HG03139 (cell line): ENCODE measurements around the gene TROAP.
"Not testable (repeated sequence)": the region's sequence is repeated elsewhere in the genome, so short reads cannot be mapped to it uniquely, and the experiment has no call there.

Experiments used
- ATAC-seq: cut with Tn5 transposase; IDR thresholded peaks from one replicate; pipeline ENCODE4 v1.9.1; 2021; ENCODE audit not compliant: unreplicated experiment

TROAP gene

GRCh38 chr12:49294086-49294803 is 28.8 kb upstream of the TROAP start:
- ATAC-seq = no peak

DNA sequence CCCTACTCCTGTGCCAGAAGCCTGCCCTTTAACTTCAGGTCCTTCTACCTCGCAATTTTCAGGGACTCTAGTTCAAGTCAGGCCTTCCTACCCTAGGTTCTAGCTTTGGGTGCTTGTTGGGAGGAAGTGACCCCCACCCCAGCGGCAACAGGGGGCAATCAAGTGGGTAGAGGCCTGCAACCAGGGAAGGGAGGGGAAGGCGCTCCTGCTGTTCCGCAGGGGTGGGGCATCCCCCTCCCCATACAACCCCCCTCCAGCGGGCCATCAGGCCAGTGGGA is 28.3 kb upstream of the TROAP start:
- no peak for ATAC-seq

GRCh38 chr12:49295082-49295936 is 27.7 kb upstream of the TROAP start, which contains the start of gene PRPH:
TSS of gene PRPH (plus strand) at chr12:49295147. CDS start at chr12:49295201, 54 bp downstream.
- ATAC-seq = no peak

DNA sequence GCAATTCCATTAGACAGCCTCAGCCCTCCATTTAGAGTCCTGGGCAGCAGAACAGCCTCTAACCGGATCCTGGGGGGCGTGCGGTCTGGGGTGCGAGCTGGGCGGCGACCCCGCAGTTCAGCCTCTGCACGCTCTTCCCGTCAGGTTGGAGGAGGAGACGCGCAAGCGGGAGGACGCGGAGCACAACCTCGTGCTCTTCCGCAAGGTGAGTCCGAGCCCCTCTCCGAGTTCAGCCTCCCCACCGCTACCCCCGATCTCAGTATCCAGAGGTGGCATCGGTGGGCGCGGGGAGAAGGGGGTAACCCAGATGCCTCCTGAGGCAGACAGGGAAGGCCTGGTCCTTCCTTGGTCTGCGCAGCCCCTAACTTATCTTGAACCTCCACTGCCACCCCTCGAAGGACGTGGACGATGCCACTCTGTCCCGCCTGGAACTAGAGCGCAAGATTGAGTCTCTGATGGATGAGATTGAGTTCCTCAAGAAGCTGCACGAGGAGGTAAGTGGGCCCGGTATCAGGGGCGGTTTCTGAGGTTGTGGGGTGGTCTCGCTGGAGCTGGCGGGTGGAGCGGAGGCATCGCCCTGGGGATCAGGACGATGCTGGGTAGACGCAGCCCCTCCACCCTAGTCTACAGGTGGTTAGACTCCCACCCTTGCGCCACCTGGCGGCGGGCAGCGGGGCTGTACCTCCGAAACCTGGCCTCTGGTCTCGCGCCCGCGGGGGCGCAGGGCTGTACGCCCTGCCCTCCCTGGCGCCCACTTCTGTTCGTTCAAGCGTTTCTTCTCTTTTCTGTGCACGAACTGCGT is 26.8 kb upstream of the TROAP start:
- ATAC-seq = no peak

DNA sequence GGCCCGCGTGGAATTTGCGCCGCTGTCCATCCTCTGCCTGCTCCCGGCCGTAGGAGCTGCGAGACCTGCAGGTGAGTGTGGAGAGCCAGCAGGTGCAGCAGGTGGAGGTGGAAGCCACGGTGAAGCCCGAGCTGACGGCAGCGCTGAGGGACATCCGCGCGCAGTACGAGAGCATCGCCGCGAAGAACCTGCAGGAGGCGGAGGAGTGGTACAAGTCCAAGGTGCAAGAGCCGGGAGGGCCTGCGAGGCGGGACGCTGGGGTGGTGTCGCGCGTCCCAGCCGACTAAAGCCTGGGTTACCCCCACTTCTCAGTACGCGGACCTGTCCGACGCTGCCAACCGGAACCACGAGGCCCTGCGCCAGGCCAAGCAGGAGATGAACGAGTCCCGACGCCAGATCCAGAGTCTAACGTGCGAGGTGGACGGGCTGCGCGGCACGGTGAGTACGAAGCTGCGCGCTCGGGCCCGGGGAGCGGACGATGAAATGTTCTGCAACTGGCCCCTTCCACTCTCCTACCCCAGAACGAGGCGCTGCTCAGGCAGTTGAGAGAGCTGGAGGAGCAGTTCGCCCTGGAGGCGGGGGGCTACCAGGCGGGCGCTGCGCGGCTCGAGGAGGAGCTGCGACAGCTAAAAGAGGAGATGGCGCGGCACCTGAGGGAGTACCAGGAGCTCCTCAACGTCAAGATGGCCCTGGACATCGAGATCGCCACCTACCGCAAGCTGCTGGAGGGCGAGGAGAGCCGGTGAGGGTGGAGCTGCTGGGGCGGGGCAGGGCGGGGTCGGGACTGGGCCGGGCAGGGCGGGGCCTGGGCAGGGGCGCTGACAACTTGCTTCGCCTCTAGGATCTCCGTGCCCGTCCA is 26.0 kb upstream of the TROAP start:
- no peak for ATAC-seq

DNA sequence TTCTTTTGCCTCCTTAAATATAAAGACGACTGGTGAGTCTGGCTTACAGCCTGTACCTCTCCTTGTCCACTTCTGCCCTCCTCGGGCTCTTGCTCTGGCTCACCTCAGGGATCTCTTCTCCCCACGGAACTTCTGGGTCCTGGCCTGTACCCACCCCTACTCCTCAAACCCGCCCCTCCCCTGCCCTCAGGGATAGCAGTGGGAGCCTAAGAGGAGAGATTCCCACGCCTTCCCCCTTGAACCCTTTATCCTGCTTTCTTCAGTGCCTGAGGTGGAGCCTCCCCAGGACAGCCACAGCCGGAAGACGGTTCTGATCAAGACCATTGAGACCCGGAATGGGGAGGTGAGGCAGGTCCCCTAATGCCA is 25.4 kb upstream of the TROAP start:
- no peak for ATAC-seq

DNA sequence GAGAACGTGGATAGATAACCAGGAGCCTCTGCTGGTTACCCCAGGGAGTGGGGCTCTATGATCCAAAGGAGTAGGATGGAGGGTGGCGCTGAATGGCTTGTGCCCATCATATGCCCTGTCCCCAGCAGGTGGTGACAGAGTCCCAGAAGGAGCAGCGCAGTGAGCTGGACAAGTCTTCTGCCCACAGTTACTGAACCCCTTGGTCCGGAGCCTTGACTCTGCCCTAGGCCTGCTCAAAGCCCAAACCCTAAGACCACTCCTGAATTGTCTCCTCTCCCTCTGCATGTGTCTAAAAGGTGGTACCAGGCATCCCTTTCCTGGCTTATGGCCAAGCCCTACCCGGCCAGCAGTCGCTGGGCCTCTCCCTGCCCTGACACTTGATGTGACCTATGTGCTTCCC is 24.9 kb upstream of the TROAP start:
- no peak for ATAC-seq

GRCh38 chr12:49301760-49302159 is 21.3 kb upstream of the TROAP start:
- ATAC-seq = no peak

DNA sequence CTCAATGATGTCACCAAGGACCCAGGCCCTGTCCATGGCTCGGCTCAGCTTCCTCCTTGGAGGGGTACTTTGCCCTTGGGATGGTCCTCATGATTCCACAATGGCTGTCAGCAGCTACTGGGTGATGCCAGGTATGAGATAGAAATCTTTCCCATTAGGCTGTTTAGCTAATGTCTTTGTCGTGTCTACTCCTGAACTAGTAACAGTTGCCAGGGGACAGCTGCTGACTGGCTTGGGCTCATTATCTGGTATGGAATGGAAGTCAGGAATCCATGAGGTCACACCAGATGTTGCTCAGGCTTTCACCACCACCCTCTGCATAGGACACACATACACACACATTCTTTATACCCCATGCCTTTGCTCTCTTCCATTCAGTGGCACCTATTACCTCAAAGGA is 18.9 kb upstream of the TROAP start:
- ATAC-seq = no peak

DNA sequence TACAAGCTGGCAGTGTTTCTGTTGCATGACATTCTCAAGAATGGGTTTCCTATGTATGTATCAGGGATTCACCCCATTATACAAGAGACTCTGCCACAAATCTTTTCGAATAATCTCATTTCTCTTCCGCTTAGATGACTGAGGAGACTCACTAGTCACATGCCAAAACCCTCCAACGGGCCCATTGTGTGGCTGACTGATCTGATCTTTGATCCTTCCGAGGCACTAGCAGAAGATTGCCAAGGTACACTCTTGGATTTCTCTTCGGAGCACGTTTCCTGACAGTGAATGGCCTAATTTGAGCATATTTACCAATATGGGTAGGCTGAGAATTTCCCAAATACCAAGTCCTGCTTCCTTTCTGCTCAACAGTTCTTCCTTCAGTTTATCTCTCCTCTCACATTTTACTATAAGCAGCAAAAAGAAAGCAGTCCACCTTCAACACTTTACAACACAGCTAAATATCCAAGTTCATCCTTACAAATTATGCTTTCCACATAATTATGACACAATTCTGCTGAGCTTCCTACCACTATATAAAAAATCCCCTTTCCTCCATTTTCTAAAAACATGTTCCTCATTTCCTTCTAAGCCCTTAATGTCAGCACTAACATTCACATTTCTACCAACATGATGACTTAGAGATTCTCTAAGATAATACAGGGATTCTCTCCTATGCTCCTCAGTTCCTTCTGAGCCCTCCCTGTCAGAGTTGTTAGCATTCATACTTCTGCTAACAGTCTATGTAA is 17.1 kb upstream of the TROAP start:
- no peak for ATAC-seq

DNA sequence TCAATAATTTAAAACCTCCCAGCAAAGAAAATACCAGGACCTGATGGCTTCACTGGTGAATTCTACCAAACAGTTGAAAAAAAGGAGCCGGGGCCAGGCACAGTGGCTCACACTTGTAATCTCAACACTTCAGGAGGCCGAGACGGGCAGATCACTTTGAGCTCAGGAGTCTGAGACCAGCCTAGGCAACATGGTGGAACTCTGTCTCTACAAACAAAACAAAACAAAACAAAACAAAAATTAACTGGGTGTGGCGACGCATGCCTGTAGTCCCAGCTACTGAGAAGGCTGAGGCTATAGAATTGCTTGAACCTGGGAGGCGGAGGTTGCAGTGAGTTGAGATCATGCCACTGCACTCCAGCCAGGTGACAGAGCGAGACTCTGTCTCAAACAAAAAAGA is 13.7 kb upstream of the TROAP start:
- no peak for ATAC-seq

DNA sequence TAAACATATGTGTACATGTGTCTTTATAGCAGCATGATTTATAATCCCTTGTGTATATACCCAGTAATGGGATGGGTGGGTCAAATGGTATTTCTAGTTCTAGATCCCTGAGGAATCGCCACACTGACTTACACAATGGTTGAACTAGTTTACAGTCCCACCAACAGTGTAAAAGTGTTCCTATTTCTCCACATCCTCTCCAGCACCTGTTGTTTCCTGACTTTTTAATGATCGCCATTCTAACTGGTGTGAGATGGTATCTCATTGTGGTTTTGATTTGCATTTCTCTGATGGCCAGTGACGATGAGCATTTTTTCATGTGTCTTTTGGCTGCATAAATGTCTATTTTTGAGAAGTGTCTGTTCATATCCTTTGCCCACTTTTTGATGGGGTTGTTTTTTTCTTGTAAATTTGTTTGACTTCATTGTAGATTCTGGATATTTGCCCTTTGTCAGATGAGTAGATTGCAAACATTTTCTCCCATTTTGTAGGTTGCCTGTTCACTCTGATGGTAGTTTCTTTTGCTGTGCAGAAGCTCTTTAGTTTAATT is 12.5 kb upstream of the TROAP start:
- ATAC-seq = not testable (repeated sequence)

DNA sequence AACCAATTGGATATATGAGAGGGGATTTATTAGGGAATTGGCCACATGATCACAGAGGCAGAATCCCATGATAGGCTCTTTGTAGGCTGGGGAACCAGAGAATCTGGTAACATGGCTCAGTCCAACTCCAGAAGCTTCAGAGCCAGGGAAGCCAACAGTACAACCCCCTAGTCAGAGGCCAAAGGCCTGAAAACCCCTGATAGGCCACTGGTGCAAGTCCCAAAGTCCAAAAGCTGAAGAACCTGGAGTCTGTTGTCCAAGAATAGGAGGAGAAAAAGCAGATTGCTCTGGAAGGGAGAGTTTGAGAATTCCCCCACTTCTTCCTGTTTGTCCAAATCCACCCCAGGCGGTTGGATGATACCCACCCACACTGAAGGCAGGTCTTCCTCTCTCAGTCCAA is 8.2 kb upstream of the TROAP start:
- ATAC-seq = no peak

DNA sequence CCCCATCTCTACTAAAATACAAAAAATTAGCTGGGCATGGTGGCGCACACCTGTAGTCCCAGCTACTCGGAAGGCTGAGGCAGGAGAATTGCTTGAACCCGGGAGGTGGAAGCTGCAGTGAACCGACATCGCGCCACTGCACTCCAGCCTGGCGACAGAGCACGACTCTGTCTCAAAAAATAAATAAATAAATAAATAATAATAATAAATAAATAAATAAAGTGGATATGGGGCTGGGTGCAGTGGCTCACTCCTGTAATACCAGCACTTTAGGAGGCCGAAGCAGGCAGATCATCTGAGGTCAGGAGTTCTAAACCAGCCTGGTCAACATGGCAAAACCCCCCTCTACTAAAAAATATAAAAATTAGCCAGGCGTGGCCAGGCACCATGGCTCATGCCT is 5.9 kb upstream of the TROAP start:
- ATAC-seq = not testable (repeated sequence)

- not testable (repeated sequence) for ATAC-seq
Observed at GRCh38 chr12:49320411-49321103, 2.5 kb upstream of the TROAP start.

DNA sequence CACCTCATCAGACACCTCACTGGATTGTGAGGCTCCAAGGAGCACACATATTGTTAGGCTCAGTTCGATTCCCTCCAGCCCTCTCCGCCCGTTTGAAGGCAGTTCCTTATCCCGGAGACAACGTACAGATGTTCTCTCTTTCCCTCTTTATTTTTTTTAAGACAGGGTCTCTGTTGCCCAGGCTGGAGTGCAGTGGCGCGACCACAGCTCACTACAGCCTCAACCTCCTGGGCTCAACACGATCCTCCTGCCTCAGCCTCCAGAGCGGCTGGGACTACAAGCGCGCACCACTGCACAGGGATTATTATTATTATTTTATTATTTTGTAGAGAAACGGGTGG is 718 bp upstream of the TROAP start:
- no peak for ATAC-seq

DNA sequence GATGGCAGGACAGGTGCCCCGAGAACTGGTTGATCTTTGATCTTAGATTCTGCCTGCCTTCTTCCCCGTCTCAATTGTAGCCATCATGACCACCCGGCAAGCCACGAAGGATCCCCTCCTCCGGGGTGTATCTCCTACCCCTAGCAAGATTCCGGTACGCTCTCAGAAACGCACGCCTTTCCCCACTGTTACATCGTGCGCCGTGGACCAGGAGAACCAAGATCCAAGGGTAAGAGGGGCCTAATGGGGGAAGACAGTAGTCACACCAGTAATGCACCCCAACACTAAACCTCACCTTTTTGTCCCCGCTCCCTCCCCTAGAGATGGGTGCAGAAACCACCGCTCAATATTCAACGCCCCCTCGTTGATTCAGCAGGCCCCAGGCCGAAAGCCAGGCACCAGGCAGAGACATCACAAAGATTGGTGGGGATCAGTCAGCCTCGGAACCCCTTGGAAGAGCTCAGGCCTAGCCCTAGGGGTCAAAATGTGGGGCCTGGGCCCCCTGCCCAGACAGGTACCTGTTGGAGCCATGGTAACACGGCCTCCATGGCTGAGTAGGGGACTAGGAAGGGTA is 556 bp downstream of the TROAP start:
- no peak for ATAC-seq

DNA sequence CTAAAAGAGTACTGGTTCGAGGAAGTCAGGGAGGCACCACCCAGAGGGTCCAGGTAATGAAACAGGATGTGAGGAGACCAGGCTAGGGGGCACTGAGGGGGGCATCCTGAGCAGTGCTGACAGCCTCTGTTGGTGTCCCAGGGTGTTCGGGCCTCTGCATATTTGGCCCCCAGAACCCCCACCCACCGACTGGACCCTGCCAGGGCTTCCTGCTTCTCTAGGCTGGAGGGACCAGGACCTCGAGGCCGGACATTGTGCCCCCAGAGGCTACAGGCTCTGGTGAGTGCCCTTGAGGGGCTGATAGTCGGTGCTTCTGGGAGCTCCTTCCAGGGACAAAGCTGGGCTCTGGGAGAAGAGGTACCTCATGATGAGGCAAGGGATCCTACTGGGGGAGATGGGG is 2.6 kb downstream of the TROAP start:
- ATAC-seq = no peak

DNA sequence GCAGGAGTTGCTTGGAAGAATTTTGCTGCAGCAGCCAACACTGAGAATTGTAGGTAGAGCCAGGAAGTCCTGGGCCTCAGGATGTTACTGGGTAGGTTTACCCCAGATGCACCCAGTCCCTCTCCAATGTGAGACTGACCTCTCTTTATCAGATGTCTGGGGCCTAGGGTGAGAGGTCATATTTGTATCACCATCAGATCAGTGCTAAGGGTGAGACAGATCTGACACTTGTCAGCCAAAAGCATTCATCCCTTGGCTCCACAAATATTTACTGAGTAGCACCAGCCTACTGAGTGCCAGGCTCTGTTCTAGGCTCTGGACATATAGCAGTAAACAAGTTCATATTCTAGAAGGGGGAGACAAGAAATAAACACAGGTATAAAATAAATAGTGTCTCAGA is 4.3 kb downstream of the TROAP start:
- no peak for ATAC-seq
